HCT116 (cell line): ENCODE data around the gene CCDC142. TPM values are rescaled to one million over a fixed set of nuclear protein-coding genes. Genes with fewer than 3 reads are reported as not detected.

ENCODE experiments used
- ATAC-seq: fragments of 200-7000 bp; cut with Tn5 transposase; 2 replicates; pipeline ENCODE4 v1.9.1; 2020; ENCODE audit warnings: mild to moderate bottlenecking, moderate library complexity
- BruUV-seq: library from RNA; stranded (reverse); fragments of 400-500 nt; replicated peaks from 2 replicates; lab custom pipeline; 2021; lab: Mats Ljungman, UMichigan
- CTCF ChIA-PET: fragments of 300-600 bp; sonication (Branson Sonifier 250); formaldehyde crosslinking; loops from one replicate; lab custom pipeline; 2021; ENCODE audit warnings: antibody characterized with exemption; lab: Charles Lee
- POLR2A ChIA-PET: fragments of 300-600, 350-600 bp; sonication (Branson Sonifier 250); formaldehyde crosslinking; loops from one replicate; lab custom pipeline; 2021; ENCODE audit warnings: antibody characterized with exemption; lab: Charles Lee
- RAD21 ChIA-PET, 2 experiments: fragments of 300-600 bp; sonication (Branson Sonifier 250); formaldehyde crosslinking; loops; one replicate each; lab custom pipeline; 2023; ENCODE audit warnings: low total read pairs in 2 of 2; ENCODE audit not compliant: uncharacterized antibody in 2 of 2, unreplicated experiment in 2 of 2, low non-redundant PET in 1 of 2; lab: Charles Lee
- DNase-seq: peaks from one replicate; pipeline ENCODE4 v3.0.0-alpha.2; 2010; ENCODE audit warnings: low read depth, low spot score
- H2AFZ ChIP-seq: fragments of 200-600 bp; shearing (Covaris generic), sonication (generic); 2 replicates; pipeline ENCODE4 v1.6.1; 2017; ENCODE audit warnings: low read depth, mixed run types, mixed read lengths, antibody characterized with exemption, low read length; ENCODE audit not compliant: poor library complexity, severe bottlenecking
- H3K27ac ChIP-seq: 2 replicates; pipeline ENCODE4 v1.5.1; 2012; ENCODE audit warnings: low read depth, low read length
- H3K27me3 ChIP-seq: fragments of 200-600 bp; sonication (generic); 2 replicates; pipeline ENCODE4 v1.6.1; 2016; ENCODE audit warnings: mixed run types, low read length, mixed read lengths; ENCODE audit not compliant: insufficient read depth
- H3K36me3 ChIP-seq, 2 experiments: fragments of 200-500 bp in 1 of 2; fragments of 200-600 bp in 1 of 2; sonication (Bioruptor generic) in 1 of 2; sonication (generic) in 1 of 2; 2 replicates each; pipeline versions ENCODE4 v1.5.1 to v1.6.1; 2014 to 2016; ENCODE audit warnings: low read length in 2 of 2, inconsistent platforms in 1 of 2, mixed read lengths in 1 of 2, mixed run types in 1 of 2; ENCODE audit not compliant: insufficient read depth in 2 of 2, control insufficient read depth in 1 of 2
- H3K4me1 ChIP-seq, 2 experiments: fragments of 200-600 bp in 1 of 2; sonication (generic) in 1 of 2; 2 replicates each; pipeline versions ENCODE4 v1.5.1 to v1.6.1; 2012 to 2017; ENCODE audit warnings: low read length in 2 of 2, inconsistent platforms in 1 of 2, mild to moderate bottlenecking in 1 of 2, mixed read lengths in 1 of 2, mixed run types in 1 of 2, moderate library complexity in 1 of 2; ENCODE audit not compliant: insufficient read depth in 2 of 2, control insufficient read depth in 1 of 2
- H3K4me2 ChIP-seq: fragments of 200-600 bp; sonication (generic); 2 replicates; pipeline ENCODE4 v1.6.1; 2017; ENCODE audit warnings: mixed run types, low read length, mixed read lengths
- H3K4me3 ChIP-seq, 2 experiments: fragments of 200-600 bp in 1 of 2; sonication (generic) in 1 of 2; replicated peaks in 1 of 2; 2 replicates each; pipeline ENCODE4 v1.5.1; 2011 to 2016; ENCODE audit warnings: low read length in 2 of 2, control low read depth in 1 of 2, low read depth in 1 of 2, mild to moderate bottlenecking in 1 of 2, mixed read lengths in 1 of 2, mixed run types in 1 of 2
- H3K79me2 ChIP-seq: fragments of 200-600 bp; sonication (generic); 2 replicates; pipeline ENCODE4 v1.6.1; 2017; ENCODE audit warnings: mild to moderate bottlenecking, mixed run types, low read length, moderate library complexity, mixed read lengths; ENCODE audit not compliant: insufficient read depth
- H3K9ac ChIP-seq: fragments of 200-600 bp; sonication (generic); 2 replicates; pipeline ENCODE4 v1.6.1; 2016; ENCODE audit warnings: low read length, mixed read lengths
- H3K9me2 ChIP-seq: fragments of 200-600 bp; sonication (generic), shearing (Covaris generic); 2 replicates; pipeline ENCODE4 v1.6.1; 2017; ENCODE audit warnings: mixed run types, mild to moderate bottlenecking, moderate library complexity; ENCODE audit not compliant: insufficient read depth
- H3K9me3 ChIP-seq, 2 experiments: fragments of 200-500 bp in 1 of 2; fragments of 200-600 bp in 1 of 2; sonication (Bioruptor generic) in 1 of 2; sonication (generic) in 1 of 2; 2 replicates each; pipeline ENCODE4 v1.6.1; 2014 to 2017; ENCODE audit warnings: low read length in 2 of 2, mixed read lengths in 2 of 2, inconsistent platforms in 1 of 2, low read depth in 1 of 2, mild to moderate bottlenecking in 1 of 2, mixed run types in 1 of 2, moderate library complexity in 1 of 2; ENCODE audit not compliant: control insufficient read depth in 1 of 2, insufficient read depth in 1 of 2
- H4K20me1 ChIP-seq: fragments of 200-600 bp; sonication (generic), shearing (Covaris generic); 2 replicates; pipeline ENCODE4 v1.6.1; 2017; ENCODE audit warnings: mixed run types, mild to moderate bottlenecking, moderate library complexity; ENCODE audit not compliant: insufficient read depth
- ATF3 ChIP-seq: IDR thresholded peaks from 2 replicates; pipeline ENCODE4 v1.6.1; 2012
- CBX3 ChIP-seq: IDR thresholded peaks from 2 replicates; pipeline ENCODE4 v1.6.1; 2012; ENCODE audit warnings: low read depth
- CEBPB ChIP-seq: IDR thresholded peaks from 2 replicates; pipeline ENCODE4 v1.6.1; 2012; ENCODE audit warnings: low read depth
- EZH2 ChIP-seq: fragments of 200-600 bp; sonication (generic); IDR thresholded peaks from 2 replicates; pipeline ENCODE4 v1.6.1; 2017; ENCODE audit warnings: antibody characterized with exemption, mixed run types
- EZH2phosphoT487 ChIP-seq: fragments of 200-600 bp; IDR thresholded peaks from 2 replicates; pipeline ENCODE4 v1.6.1; 2018; ENCODE audit warnings: antibody characterized with exemption, borderline replicate concordance
- POLR2A ChIP-seq: IDR thresholded peaks from 2 replicates; pipeline ENCODE4 v1.7.0; 2011; ENCODE audit warnings: borderline replicate concordance; ENCODE audit not compliant: insufficient read depth, insufficient read length; ENCODE audit errors: extremely low read depth
- RAD21 ChIP-seq: IDR thresholded peaks from 2 replicates; pipeline ENCODE4 v1.6.1; 2012; ENCODE audit warnings: low read depth, mild to moderate bottlenecking
- SP1 ChIP-seq: IDR thresholded peaks from 2 replicates; pipeline ENCODE4 v1.6.1; 2012; ENCODE audit warnings: low read depth
- TCF7L2 ChIP-seq: IDR thresholded peaks from 2 replicates; pipeline ENCODE4 v1.7.0; 2011; ENCODE audit warnings: borderline replicate concordance, inconsistent platforms; ENCODE audit not compliant: insufficient read depth, insufficient read length; ENCODE audit errors: extremely low read depth
- YY1 ChIP-seq: IDR thresholded peaks from 2 replicates; pipeline ENCODE4 v1.6.1; 2011; ENCODE audit warnings: low read length, low read depth, moderate library complexity, mild to moderate bottlenecking; ENCODE audit not compliant: insufficient replicate concordance; ENCODE audit errors: extremely low read depth
- ZFX ChIP-seq: fragments of 450-650 bp; IDR thresholded peaks from 2 replicates; pipeline ENCODE4 v1.6.1; 2017
- ZNF274 ChIP-seq: fragments of 200-500 bp; sonication (Bioruptor generic); IDR thresholded peaks from 2 replicates; pipeline ENCODE4 v1.6.1; 2014; ENCODE audit warnings: mild to moderate bottlenecking, low read depth, low read length, inconsistent platforms
- intact Hi-C: fragments of 100-400 bp; cut with micrococcal nuclease; formaldehyde crosslinking; loops from 2 replicates; pipeline ENCODE4 v1.10.0; 2022
- total RNA-seq: library from RNA; stranded (reverse); gene quantifications from one replicate; pipeline ENCODE4 v1.2.1, GENCODE V29; 2021; ENCODE audit not compliant: unreplicated experiment

CCDC142 gene
- total RNA-seq, 1 experiment from 2014 or later: 15.0 TPM

GRCh38 chr2:74499267-74499939 is 16.6 kb upstream of the CCDC142 start, which contains the start of gene LBX2:
LBX2 (minus strand) TSS chr2:74499603; CDS start chr2:74499537, 66 bp downstream.
- Histone ChIP-seq H3K27me3 (no peaks in the 10 kb centered on the region), H3K79me2 (no peaks in the 10 kb centered on the region), H4K20me1 (no peaks in the 10 kb centered on the region), H3K4me1 (peaks cover 16 to 34% of the 10 kb centered on the region in 2 experiments), H3K9me2 (no peaks in the 10 kb centered on the region), H3K36me3 (no peaks in the 10 kb centered on the region), H3K27ac (no peak within 1 kb of the TSS), H3K4me2 (no peak within 1 kb of the TSS), H3K4me3 (no peak within 1 kb of the TSS), H2AFZ (no peak within 1 kb of the TSS), H3K9me3 (no peaks in the 10 kb centered on the region), H3K9ac (no peak within 1 kb of the TSS)
- TF ChIP-seq ATF3 (no peak), TCF7L2 (no peak), EZH2phosphoT487 (no peak), CEBPB (no peak), EZH2 (no peak), SP1 (no peak), CBX3 (no peak), ZFX (no peak), POLR2A (no peak), RAD21 (no peak), ZNF274 (no peak), YY1 (no peak)
- intact Hi-C loops: no loop called here
- ChIA-PET POLR2A (no interaction called here), CTCF (no interaction called here), RAD21 (no interaction called here)
- DNase-seq (no peak), ATAC-seq (no peak)
- no TSS peak for BruUV-seq
